ENCODE measurements around the gene TRAPPC2L.

DNA sequence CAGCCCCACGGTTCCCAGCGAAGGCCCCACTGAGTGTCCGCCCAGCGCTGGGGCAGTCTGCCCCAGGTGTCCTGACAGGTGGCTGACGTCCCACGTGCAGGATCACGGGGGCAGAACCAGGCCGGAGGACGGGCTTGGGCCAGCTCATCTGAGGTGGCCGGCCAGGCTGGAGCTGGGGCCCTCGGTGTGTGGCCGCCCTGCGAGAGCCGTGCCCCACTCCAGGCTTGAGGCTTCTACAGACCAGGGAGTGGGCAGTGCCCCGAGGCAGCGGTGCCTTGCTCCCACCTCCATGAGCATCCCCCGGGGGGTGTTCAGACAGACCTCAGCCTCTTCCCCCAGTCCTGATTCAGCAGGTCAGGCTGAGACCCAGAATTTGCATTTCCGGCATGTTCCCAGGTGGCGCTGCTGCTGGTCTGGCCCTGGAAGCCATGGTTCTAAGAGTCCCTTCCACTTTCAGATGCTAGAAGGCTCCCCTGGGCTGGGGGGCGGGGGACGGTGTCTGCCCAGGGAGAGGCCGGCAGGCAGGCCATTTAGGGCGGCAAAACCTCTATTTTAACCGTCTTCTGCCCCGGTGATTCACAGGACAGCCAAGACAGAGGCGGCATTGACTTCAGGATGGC is 44.9 kb downstream of the TRAPPC2L start:
- TF ChIP-seq, protein P1, sequence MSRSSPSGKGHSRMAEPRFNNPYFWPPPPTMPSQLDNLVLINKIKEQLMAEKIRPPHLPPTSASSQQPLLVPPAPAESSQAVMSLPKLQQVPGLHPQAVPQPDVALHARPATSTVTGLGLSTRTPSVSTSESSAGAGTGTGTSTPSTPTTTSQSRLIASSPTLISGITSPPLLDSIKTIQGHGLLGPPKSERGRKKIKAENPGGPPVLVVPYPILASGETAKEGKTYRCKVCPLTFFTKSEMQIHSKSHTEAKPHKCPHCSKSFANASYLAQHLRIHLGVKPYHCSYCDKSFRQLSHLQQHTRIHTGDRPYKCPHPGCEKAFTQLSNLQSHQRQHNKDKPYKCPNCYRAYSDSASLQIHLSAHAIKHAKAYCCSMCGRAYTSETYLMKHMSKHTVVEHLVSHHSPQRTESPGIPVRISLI (CRISPR knock-in tag; IDR thresholded peaks at IDR 0.05; ENCODE audit: borderline replicate concordance): no peak
- no peak for TF ChIP-seq ZNF20 (CRISPR knock-in tag; IDR thresholded peaks at IDR 0.05)
- TF ChIP-seq HDAC6 (IDR thresholded peaks at IDR 0.05; ENCODE audit: low read depth, low read length): no peak
- TF ChIP-seq ZFP36 (IDR thresholded peaks at IDR 0.05; ENCODE audit: borderline replicate concordance, low read depth, low read length, partially characterized antibody): no peak

Data from HepG2 (cell line).